ENCODE results near the gene SMIM41. TPM values are rescaled to one million over a fixed set of nuclear protein-coding genes. Genes with fewer than 3 reads are reported as not detected.
A peak's percentile ranks its signal among the peaks of the same experiment; 100 is the strongest.

The SMIM41 gene
- total and polyA plus RNA-seq, 4 donors: 0.03 to 0.50 (median 0.24) TPM; not detected in 1

DNA sequence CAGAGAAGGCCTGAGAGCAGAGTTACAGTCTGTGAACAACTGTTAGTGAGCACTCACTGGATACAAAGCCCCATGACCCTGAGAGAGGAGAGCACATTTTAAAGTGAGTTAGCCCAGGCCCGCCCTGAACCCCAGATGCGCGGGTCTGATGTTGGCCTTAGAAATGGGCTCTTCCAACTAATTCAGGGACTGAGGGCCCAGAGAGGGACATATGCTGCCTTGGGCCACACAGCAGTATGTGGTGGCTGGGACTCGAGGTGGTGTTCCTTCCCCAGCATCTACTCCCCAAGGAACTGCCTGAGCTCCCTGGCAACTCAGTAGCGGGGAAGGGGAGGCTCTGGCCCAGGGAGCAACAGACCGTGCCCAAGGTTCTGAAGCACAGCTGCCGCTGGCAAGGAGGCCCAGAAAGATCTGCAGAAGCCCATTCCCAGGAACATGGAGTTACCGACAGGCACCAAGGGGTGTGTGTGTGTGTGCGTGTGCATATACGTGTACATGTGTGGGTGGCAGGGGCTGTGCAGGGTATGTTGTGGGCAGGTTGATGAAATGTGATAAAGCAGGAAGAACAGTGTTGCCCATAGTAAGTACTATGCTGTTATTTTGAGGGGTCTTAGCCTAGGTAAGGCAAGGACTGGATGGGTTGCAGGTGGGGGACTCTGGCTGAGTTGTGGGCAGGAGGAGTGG lies 71.8 kb downstream of the SMIM41 start:
- H3K4me3 ChIP-seq (ENCODE audit: low read depth in 1 of 3, low read length in 3 of 3): no peak overlapping the region
- DNase-seq (ENCODE audit: low spot score): no peak
- H3K27me3 ChIP-seq (ENCODE audit: control insufficient read depth in 4 of 4, insufficient read depth in 4 of 4, low read length in 3 of 4): no peaks in the 10 kb centered on the region
- no peaks in the 10 kb centered on the region for H3K9me3 ChIP-seq (ENCODE audit: control insufficient read depth in 4 of 4, low read length in 3 of 4)
- H3K4me1 ChIP-seq (ENCODE audit: control insufficient read depth in 4 of 4, insufficient read depth in 4 of 4, low read length in 3 of 4): peaks cover 0 to 2% (median under 1%) of the 10 kb centered on the region in 4 donors
- no peak overlapping the region for H3K9ac ChIP-seq (ENCODE audit: low read depth in 1 of 2, low read length in 2 of 2)
- no peaks in the 10 kb centered on the region for H3K36me3 ChIP-seq (ENCODE audit: control insufficient read depth in 4 of 4, insufficient read depth in 3 of 4, low read depth in 1 of 4, low read length in 3 of 4)
- H3K27ac ChIP-seq (ENCODE audit: low read depth in 1 of 2, low read length in 2 of 2): no peak overlapping the region
- no peak for TF ChIP-seq YY1 (IDR thresholded peaks at IDR 0.05)
- TF ChIP-seq RXRA (IDR thresholded peaks at IDR 0.05): no peak
- TF ChIP-seq FOXA1 (IDR thresholded peaks at IDR 0.05): no peak
- TF ChIP-seq, protein P1, sequence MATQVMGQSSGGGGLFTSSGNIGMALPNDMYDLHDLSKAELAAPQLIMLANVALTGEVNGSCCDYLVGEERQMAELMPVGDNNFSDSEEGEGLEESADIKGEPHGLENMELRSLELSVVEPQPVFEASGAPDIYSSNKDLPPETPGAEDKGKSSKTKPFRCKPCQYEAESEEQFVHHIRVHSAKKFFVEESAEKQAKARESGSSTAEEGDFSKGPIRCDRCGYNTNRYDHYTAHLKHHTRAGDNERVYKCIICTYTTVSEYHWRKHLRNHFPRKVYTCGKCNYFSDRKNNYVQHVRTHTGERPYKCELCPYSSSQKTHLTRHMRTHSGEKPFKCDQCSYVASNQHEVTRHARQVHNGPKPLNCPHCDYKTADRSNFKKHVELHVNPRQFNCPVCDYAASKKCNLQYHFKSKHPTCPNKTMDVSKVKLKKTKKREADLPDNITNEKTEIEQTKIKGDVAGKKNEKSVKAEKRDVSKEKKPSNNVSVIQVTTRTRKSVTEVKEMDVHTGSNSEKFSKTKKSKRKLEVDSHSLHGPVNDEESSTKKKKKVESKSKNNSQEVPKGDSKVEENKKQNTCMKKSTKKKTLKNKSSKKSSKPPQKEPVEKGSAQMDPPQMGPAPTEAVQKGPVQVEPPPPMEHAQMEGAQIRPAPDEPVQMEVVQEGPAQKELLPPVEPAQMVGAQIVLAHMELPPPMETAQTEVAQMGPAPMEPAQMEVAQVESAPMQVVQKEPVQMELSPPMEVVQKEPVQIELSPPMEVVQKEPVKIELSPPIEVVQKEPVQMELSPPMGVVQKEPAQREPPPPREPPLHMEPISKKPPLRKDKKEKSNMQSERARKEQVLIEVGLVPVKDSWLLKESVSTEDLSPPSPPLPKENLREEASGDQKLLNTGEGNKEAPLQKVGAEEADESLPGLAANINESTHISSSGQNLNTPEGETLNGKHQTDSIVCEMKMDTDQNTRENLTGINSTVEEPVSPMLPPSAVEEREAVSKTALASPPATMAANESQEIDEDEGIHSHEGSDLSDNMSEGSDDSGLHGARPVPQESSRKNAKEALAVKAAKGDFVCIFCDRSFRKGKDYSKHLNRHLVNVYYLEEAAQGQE (IDR thresholded peaks at IDR 0.05): no peak
- no peak for TF ChIP-seq HNF4G (IDR thresholded peaks at IDR 0.05)
- no peak for TF ChIP-seq TAF1 (conservative IDR thresholded peaks at IDR 0.05)
- no peak for TF ChIP-seq EGR1 (IDR thresholded peaks at IDR 0.05; ENCODE audit: low read depth in 2 of 2)
- TF ChIP-seq, protein P2, sequence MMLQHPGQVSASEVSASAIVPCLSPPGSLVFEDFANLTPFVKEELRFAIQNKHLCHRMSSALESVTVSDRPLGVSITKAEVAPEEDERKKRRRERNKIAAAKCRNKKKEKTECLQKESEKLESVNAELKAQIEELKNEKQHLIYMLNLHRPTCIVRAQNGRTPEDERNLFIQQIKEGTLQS (IDR thresholded peaks at IDR 0.05): no peak
- TF ChIP-seq SP1 (IDR thresholded peaks at IDR 0.05): no peak
- TF ChIP-seq NR2F2 (IDR thresholded peaks at IDR 0.05): no peak
- WGBS: 92% methylated on average over 10 of the region's 10 CpGs

GRCh38 chr12:52151837-52152783 lies 72.6 kb downstream of the SMIM41 start:
- DNase-seq (ENCODE audit: low spot score): peak; percentile 54
- TF ChIP-seq RAD21 (IDR thresholded peaks at IDR 0.05) (peak in 1 of 2 donors; percentile 75), CTCF (IDR thresholded peaks at IDR 0.05; ENCODE audit: low read depth, low read length, missing input control) (peak; percentile 73), GABPA (IDR thresholded peaks at IDR 0.05 in 1 of 2, conservative IDR thresholded peaks at IDR 0.05 in 1 of 2) (no peak)
- Histone ChIP-seq H3K27me3 (ENCODE audit: control insufficient read depth in 4 of 4, insufficient read depth in 4 of 4, low read length in 3 of 4) (no peaks in the 10 kb centered on the region), H3K9ac (ENCODE audit: low read depth in 1 of 2, low read length in 2 of 2) (no peak overlapping the region), H3K4me3 (ENCODE audit: low read depth in 1 of 3, low read length in 3 of 3) (peak overlapping the region in 1 of 3 donors; percentile 38), H3K4me1 (ENCODE audit: control insufficient read depth in 4 of 4, insufficient read depth in 4 of 4, low read length in 3 of 4) (peaks cover 0 to 2% (median under 1%) of the 10 kb centered on the region in 4 donors), H3K9me3 (ENCODE audit: control insufficient read depth in 4 of 4, low read length in 3 of 4) (no peaks in the 10 kb centered on the region), H3K27ac (ENCODE audit: low read depth in 1 of 2, low read length in 2 of 2) (no peak overlapping the region), H3K36me3 (ENCODE audit: control insufficient read depth in 4 of 4, insufficient read depth in 3 of 4, low read depth in 1 of 4, low read length in 3 of 4) (no peaks in the 10 kb centered on the region)
- 17% methylated on average over 63 of the region's 63 CpGs for WGBS
